H1 (cell line): Measurements from ENCODE around the gene LRCH2. TPM values are rescaled to one million over a fixed set of nuclear protein-coding genes. Genes with fewer than 3 reads are reported as not detected.

Experiments
- CTCF ChIA-PET: fragments of 300-600 bp; sonication (Branson Sonifier 250); formaldehyde crosslinking; loops from one replicate; lab custom pipeline; 2021; ENCODE audit not compliant: partially characterized antibody; lab: Charles Lee
- POLR2A ChIA-PET: fragments of 300-600 bp; sonication (Branson Sonifier 250); formaldehyde crosslinking; loops from one replicate; lab custom pipeline; 2021; ENCODE audit warnings: inconsistent platforms; ENCODE audit not compliant: partially characterized antibody; lab: Charles Lee
- DNase-seq, 2 experiments: peaks; one replicate each; pipeline versions ENCODE4 v3.0.0 to v3.0.0-alpha.2; 2010 to 2022; ENCODE audit warnings: low spot score in 2 of 2, low read depth in 1 of 2, mixed read lengths in 1 of 2
- FAIRE-seq: peaks from 2 replicates; lab custom pipeline; 2011; peaks lifted over from hg19 to GRCh38; lab: Jason Lieb, UNC
- H2AFZ ChIP-seq: 2 replicates; pipeline ENCODE4 v1.8.1; 2012; ENCODE audit warnings: low read length, inconsistent platforms
- H2AK5ac ChIP-seq: 2 replicates; pipeline ENCODE4 v1.6.1; 2013; ENCODE audit warnings: low read depth, low read length
- H2BK120ac ChIP-seq: replicated peaks from 2 replicates; pipeline ENCODE3; 2013; ENCODE audit warnings: low read depth, low read length, inconsistent platforms
- H2BK12ac ChIP-seq: 2 replicates; pipeline ENCODE4 v1.6.1; 2013; ENCODE audit warnings: low read depth, low read length
- H2BK15ac ChIP-seq: 2 replicates; pipeline ENCODE4 v1.6.1; 2013; ENCODE audit warnings: low read length
- H2BK20ac ChIP-seq: 2 replicates; pipeline ENCODE4 v1.6.1; 2013; ENCODE audit warnings: low read length
- H2BK5ac ChIP-seq: 2 replicates; pipeline ENCODE4 v1.6.1; 2013; ENCODE audit warnings: low read depth, low read length
- H3K14ac ChIP-seq: 2 replicates; pipeline ENCODE4 v1.6.1; 2013; ENCODE audit warnings: inconsistent platforms; ENCODE audit not compliant: insufficient read length
- H3K18ac ChIP-seq: 2 replicates; pipeline ENCODE4 v1.6.1; 2013; ENCODE audit warnings: low read length; ENCODE audit errors: extremely low read depth
- H3K23ac ChIP-seq: 2 replicates; pipeline ENCODE4 v1.6.1; 2013; ENCODE audit warnings: inconsistent platforms; ENCODE audit not compliant: insufficient read length
- H3K23me2 ChIP-seq: 2 replicates; pipeline ENCODE4 v1.6.1; 2013; ENCODE audit warnings: low read depth, low read length
- H3K27ac ChIP-seq: 2 replicates; pipeline ENCODE4 v1.6.1; 2011; ENCODE audit warnings: low read depth, low read length, inconsistent platforms
- H3K27me3 ChIP-seq, 4 experiments: replicated peaks in 1 of 4; 1 replicate in 1 of 4; 2 replicates in 3 of 4; pipeline versions ENCODE4 v1.6.1 to v1.8.1; 2011 to 2013; ENCODE audit warnings: low read length in 3 of 4, mild to moderate bottlenecking in 3 of 4, inconsistent platforms in 2 of 4, mixed read lengths in 2 of 4, moderate library complexity in 1 of 4; ENCODE audit not compliant: control insufficient read depth in 3 of 4, insufficient read depth in 3 of 4; ENCODE audit errors: extremely low read depth in 1 of 4
- H3K36me3 ChIP-seq, 4 experiments: 2 replicates each; pipeline versions ENCODE4 v1.6.1 to v1.8.1; 2011 to 2013; ENCODE audit warnings: mild to moderate bottlenecking in 4 of 4, low read length in 3 of 4, moderate library complexity in 2 of 4, control low read depth in 1 of 4, inconsistent platforms in 1 of 4; ENCODE audit not compliant: insufficient read depth in 4 of 4, control insufficient read depth in 2 of 4
- H3K4ac ChIP-seq: replicated peaks from 2 replicates; pipeline ENCODE3; 2013; ENCODE audit warnings: low read length, low read depth, mixed read lengths, inconsistent platforms; ENCODE audit not compliant: insufficient read length
- H3K4me1 ChIP-seq, 4 experiments: replicated peaks in 1 of 4; 1 replicate in 1 of 4; 2 replicates in 3 of 4; pipeline versions ENCODE4 v1.6.1 to v1.8.1; 2011 to 2013; ENCODE audit warnings: low read length in 3 of 4, inconsistent platforms in 2 of 4, mixed read lengths in 1 of 4; ENCODE audit not compliant: insufficient read depth in 4 of 4, control insufficient read depth in 3 of 4
- H3K4me2 ChIP-seq, 2 experiments: 2 replicates each; pipeline versions ENCODE4 v1.6.1 to v1.8.1; 2011 to 2013; ENCODE audit warnings: low read depth in 2 of 2, low read length in 2 of 2, control low read depth in 1 of 2, inconsistent platforms in 1 of 2, mild to moderate bottlenecking in 1 of 2; ENCODE audit not compliant: insufficient read depth in 1 of 2
- H3K4me3 ChIP-seq, 4 experiments: fragments of 200-600, 300-600 bp in 1 of 4; sonication (generic), shearing (Covaris generic), sonication (Bioruptor Twin) in 1 of 4; 2 replicates each; pipeline versions ENCODE4 v1.5.1 to v1.8.1; 2011 to 2016; ENCODE audit warnings: low read length in 4 of 4, low read depth in 3 of 4, control low read depth in 2 of 4, inconsistent platforms in 2 of 4, mild to moderate bottlenecking in 2 of 4, mixed read lengths in 1 of 4, moderate library complexity in 1 of 4; ENCODE audit not compliant: insufficient read depth in 2 of 4; ENCODE audit errors: extremely low read depth in 1 of 4
- H3K56ac ChIP-seq: replicated peaks from 2 replicates; pipeline ENCODE3; 2013; ENCODE audit warnings: low read depth, mild to moderate bottlenecking, mixed read lengths, low read length, inconsistent platforms; ENCODE audit not compliant: insufficient read length
- H3K79me1 ChIP-seq: 2 replicates; pipeline ENCODE4 v1.6.1; 2013; ENCODE audit warnings: low read depth, low read length, control low read depth
- H3K79me2 ChIP-seq, 2 experiments: 2 replicates each; pipeline versions ENCODE4 v1.6.1 to v1.8.1; 2012 to 2013; ENCODE audit warnings: low read length in 2 of 2, mild to moderate bottlenecking in 2 of 2, inconsistent platforms in 1 of 2; ENCODE audit not compliant: insufficient read depth in 2 of 2, control insufficient read depth in 1 of 2
- H3K9ac ChIP-seq, 4 experiments: replicated peaks in 1 of 4; 1 replicate in 1 of 4; 2 replicates in 3 of 4; pipeline versions ENCODE4 v1.6.1 to v1.8.1; 2011 to 2013; ENCODE audit warnings: low read depth in 3 of 4, low read length in 3 of 4, control low read depth in 2 of 4, mild to moderate bottlenecking in 2 of 4, moderate library complexity in 2 of 4, inconsistent platforms in 1 of 4; ENCODE audit errors: extremely low read depth in 1 of 4
- H3K9me3 ChIP-seq, 2 experiments: 2 replicates each; pipeline versions ENCODE4 v1.6.1 to v1.8.1; 2012 to 2013; ENCODE audit warnings: mild to moderate bottlenecking in 2 of 2, moderate library complexity in 2 of 2, control low read depth in 1 of 2, inconsistent platforms in 1 of 2, low read depth in 1 of 2, low read length in 1 of 2, mixed read lengths in 1 of 2; ENCODE audit not compliant: insufficient read depth in 2 of 2
- H4K20me1 ChIP-seq, 2 experiments: replicated peaks in 1 of 2; 2 replicates each; pipeline versions ENCODE3 to v1.8.1; 2011 to 2013; ENCODE audit warnings: inconsistent platforms in 2 of 2, low read length in 2 of 2, mild to moderate bottlenecking in 1 of 2; ENCODE audit not compliant: insufficient read depth in 2 of 2, control insufficient read depth in 1 of 2
- H4K5ac ChIP-seq: 2 replicates; pipeline ENCODE4 v1.6.1; 2013; ENCODE audit warnings: low read length, low read depth, mixed read lengths, inconsistent platforms; ENCODE audit not compliant: insufficient read length
- H4K8ac ChIP-seq: 2 replicates; pipeline ENCODE4 v1.8.0; 2013; ENCODE audit warnings: mild to moderate bottlenecking, moderate library complexity, low read length, inconsistent platforms; ENCODE audit not compliant: insufficient read depth; ENCODE audit errors: extremely low read depth
- H4K91ac ChIP-seq: replicated peaks from 2 replicates; pipeline ENCODE3; 2013; ENCODE audit warnings: low read length, mixed read lengths, inconsistent platforms; ENCODE audit not compliant: insufficient read length
- BCL11A ChIP-seq, 2 experiments: IDR thresholded peaks; one replicate each; pipeline ENCODE4 v1.6.1; 2011; ENCODE audit warnings: low read depth in 2 of 2, low read length in 2 of 2, mild to moderate bottlenecking in 2 of 2
- BRCA1 ChIP-seq: IDR thresholded peaks from 2 replicates; pipeline ENCODE4 v1.6.1; 2012; ENCODE audit warnings: low read depth, low read length, improper control_type of control experiment
- CEBPB ChIP-seq: IDR thresholded peaks from 2 replicates; pipeline ENCODE4 v1.6.1; 2012; ENCODE audit warnings: low read depth, low read length
- CHD2 ChIP-seq: IDR thresholded peaks from 2 replicates; pipeline ENCODE4 v1.6.1; 2012; ENCODE audit warnings: low read length, improper control_type of control experiment
- CTBP2 ChIP-seq: IDR thresholded peaks from 2 replicates; pipeline ENCODE4 v1.7.0; 2011; ENCODE audit warnings: borderline replicate concordance, mild to moderate bottlenecking, moderate library complexity, mixed read lengths, low read length; ENCODE audit not compliant: insufficient read depth, insufficient read length
- JUN ChIP-seq: IDR thresholded peaks from 2 replicates; pipeline ENCODE4 v1.6.1; 2011; ENCODE audit warnings: low read depth, mild to moderate bottlenecking, improper control_type of control experiment, low read length
- NRF1 ChIP-seq: IDR thresholded peaks from 2 replicates; pipeline ENCODE4 v1.6.1; 2011; ENCODE audit warnings: mild to moderate bottlenecking, low read depth, low read length, improper control_type of control experiment
- POLR2A ChIP-seq, 2 experiments: IDR thresholded peaks; 1 replicate in 1 of 2; 2 replicates in 1 of 2; pipeline ENCODE4 v1.6.1; 2011; ENCODE audit warnings: low read depth in 2 of 2, low read length in 2 of 2, mild to moderate bottlenecking in 2 of 2; ENCODE audit errors: control extremely low read depth in 1 of 2
- RXRA ChIP-seq: IDR thresholded peaks from 2 replicates; pipeline ENCODE4 v1.6.1; 2011; ENCODE audit warnings: low read depth, mild to moderate bottlenecking, low read length, moderate library complexity; ENCODE audit not compliant: insufficient read depth
- SRF ChIP-seq: IDR thresholded peaks from 2 replicates; pipeline ENCODE4 v1.6.1; 2011; ENCODE audit warnings: mild to moderate bottlenecking, low read depth, low read length, moderate library complexity
- WGBS, 2 experiments: shearing (Covaris generic) in 1 of 2; methylation state at CpG; one replicate each; pipeline versions ENCODE4 v1.1.6 to v1.1.7; 2013 to 2015; ENCODE audit warnings: low lambda C conversion rate in 2 of 2, mixed read lengths in 2 of 2, inconsistent platforms in 1 of 2, low coverage in 1 of 2, missing lambda C conversion rate in 1 of 2; ENCODE audit not compliant: insufficient replicate concordance in 2 of 2, insufficient coverage in 1 of 2, insufficient read length in 1 of 2; ENCODE audit errors: extremely low coverage in 1 of 2, missing lambda C conversion rate in 1 of 2; 5-methylcytosine and 5-hydroxymethylcytosine counted together
- polyA plus RNA-seq, 7 experiments: library from polyadenylated mRNA; depleted of rRNA in 3 of 7; stranded (reverse) in 5 of 7; unstranded in 2 of 7; fragments of >200 nt in 5 of 7; fragments of 200-250 nt in 2 of 7; gene quantifications; 1 replicate in 5 of 7; 2 replicates in 1 of 7; 4 replicates in 1 of 7; pipeline versions ENCODE4 v1.2.1 to v1.2.3, GENCODE V29; 2011 to 2013; ENCODE audit warnings: missing spikeins in 2 of 7, mixed read lengths in 2 of 7
- total RNA-seq: library from RNA; stranded (reverse); fragmentation: NEBNext Ultra II Directional; extraction: Animal tissue kit (Norgen Biotek cat#: 25700); gene quantifications from 2 replicates; pipeline ENCODE4 v1.2.1, GENCODE V29; 2021

LRCH2 gene
- total and polyA plus RNA-seq, 2 of the 8 experiments (the other 6 are each of a cell fraction or from before 2014, with no cell fraction given), result 1.5 to 5.5 TPM

DNA sequence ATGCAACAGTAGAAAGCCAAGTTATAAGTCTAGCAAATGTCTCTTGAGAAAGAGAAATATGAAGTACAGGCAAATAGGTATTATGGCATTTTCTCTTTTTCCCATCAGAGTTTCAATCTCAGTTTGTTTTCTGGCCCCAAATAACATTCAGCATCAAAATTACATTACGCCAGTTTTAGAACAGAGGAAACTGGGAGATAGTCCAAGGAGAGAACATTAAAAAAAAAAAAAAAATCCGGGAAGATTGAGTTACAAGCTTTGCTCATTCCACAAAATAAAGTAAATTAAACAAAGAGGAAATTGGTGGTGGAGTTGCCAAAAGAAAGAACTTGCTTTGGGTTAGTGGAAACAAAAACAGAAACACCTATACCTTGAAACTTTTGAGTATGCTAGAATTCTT lies 166.1 kb downstream of the LRCH2 start:
- Histone ChIP-seq H3K27me3 (no peaks in the 10 kb centered on the region), H2BK5ac (no peak overlapping the region), H3K36me3 (no peaks in the 10 kb centered on the region), H3K79me2 (no peaks in the 10 kb centered on the region), H4K8ac (no peak overlapping the region), H3K14ac (no peak overlapping the region), H3K9me3 (no peaks in the 10 kb centered on the region), H3K56ac (no peak overlapping the region), H4K5ac (no peak overlapping the region), H3K9ac (no peak overlapping the region), H2AK5ac (no peak overlapping the region), H4K20me1 (no peaks in the 10 kb centered on the region), H2BK120ac (no peak overlapping the region), H2BK12ac (no peak overlapping the region), H4K91ac (no peak overlapping the region), H3K4me3 (no peak overlapping the region), H3K4me2 (no peak overlapping the region), H3K23me2 (no peaks in the 10 kb centered on the region), H3K18ac (no peak overlapping the region), H2AFZ (no peak overlapping the region), H3K4ac (no peak overlapping the region), H3K27ac (no peak overlapping the region), H3K79me1 (no peaks in the 10 kb centered on the region), H2BK20ac (no peak overlapping the region), H2BK15ac (no peak overlapping the region), H3K4me1 (no peaks in the 10 kb centered on the region), H3K23ac (no peak overlapping the region)
- WGBS, 2 experiments, result 75% methylated on average over 2 of the region's 2 CpGs; no CpG with 5 or more reads in 1 of the 2 experiments
- no peak for TF ChIP-seq CEBPB
- TF ChIP-seq CTBP2, result no peak
- no peak for TF ChIP-seq POLR2A (IDR thresholded peaks at IDR 0.05; ENCODE audit: control extremely low read depth in 1 of 2, low read depth in 2 of 2, low read length in 2 of 2)
- no peak for TF ChIP-seq CHD2
- no peak for TF ChIP-seq JUN
- no peak for TF ChIP-seq BCL11A (IDR thresholded peaks at IDR 0.05; ENCODE audit: low read depth in 2 of 2, low read length in 2 of 2)
- TF ChIP-seq NRF1, result no peak
- TF ChIP-seq SRF, result no peak
- no peak for TF ChIP-seq BRCA1
- TF ChIP-seq RXRA, result no peak
- ChIA-PET CTCF (no interaction called here), POLR2A (no interaction called here)
- no peak for FAIRE-seq
- no peak for DNase-seq
